NCI-H2196 (cell line): ENCODE data around the gene CEACAM5.

ENCODE experiments used
- DNase-seq: peaks from one replicate; lab custom pipeline; 2025; ENCODE audit not compliant: unreplicated experiment; lab: John Stamatoyannopoulos, UW

Gene CEACAM5

GRCh38 chr19:41708481-41708880, at the start of gene CEACAM5:
TSS of gene CEACAM5 (plus strand) at chr19:41708626. CDS start at chr19:41708732, 106 bp downstream.
- DNase-seq = no peak

DNA sequence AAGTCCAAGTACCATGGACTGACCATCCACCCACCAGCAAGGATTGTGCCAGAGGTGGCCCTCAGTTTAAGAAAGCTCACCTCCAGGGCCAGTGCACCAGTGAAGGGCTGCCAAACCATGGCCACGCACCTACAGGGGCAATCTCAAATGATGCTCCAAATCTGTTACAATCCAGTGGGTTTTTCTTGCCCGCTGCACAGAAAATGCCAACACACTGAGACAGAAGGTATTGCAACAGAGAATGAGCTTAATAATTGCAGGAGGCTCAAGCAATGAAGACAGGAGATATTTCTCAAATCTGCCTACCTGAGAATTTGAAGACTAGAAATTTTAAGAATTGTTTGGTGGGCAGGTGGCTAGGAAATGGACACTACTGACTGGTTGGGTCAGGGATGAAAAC, 42.4 kb upstream of the CEACAM5 start:
- DNase-seq = no peak

DNA sequence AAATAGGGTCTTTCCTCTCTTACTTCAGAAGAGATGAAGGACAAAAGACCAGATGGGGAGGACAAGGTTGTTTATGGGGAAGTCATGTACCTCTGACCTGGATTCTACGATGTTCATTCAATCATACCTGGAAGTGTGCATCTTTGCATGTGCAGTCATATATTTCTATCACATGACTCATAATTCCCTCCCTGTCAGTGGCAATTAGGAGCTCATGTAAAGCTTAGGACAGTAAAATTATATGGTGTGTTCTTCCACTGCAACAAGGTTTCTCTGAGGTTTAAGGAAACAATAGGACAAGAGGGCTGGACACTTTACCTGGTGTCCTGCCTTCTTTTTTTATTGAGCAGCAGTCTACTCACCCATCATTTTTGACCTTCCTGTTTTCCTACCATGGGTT, 40.1 kb upstream of the CEACAM5 start:
- no peak for DNase-seq

DNA sequence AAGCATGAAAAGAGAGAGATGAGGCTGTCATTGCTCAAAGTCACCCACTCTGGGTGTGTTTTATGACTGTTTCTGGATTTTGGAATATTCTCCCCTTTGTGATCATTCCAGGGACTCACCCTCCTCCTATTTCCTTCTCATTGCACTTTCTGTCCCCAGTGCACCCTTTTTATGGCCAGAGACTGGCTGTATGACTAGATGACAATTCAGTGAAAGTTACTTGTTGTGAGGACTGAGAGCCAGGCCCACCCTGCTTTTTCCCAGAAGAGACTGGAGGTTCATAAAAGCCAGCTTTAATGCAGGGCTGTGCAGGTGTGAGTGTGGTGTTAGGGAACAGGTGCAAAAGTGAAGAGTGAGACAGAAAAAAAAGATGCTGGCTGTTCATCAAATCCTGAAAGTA, 37.7 kb upstream of the CEACAM5 start:
- no peak for DNase-seq

DNA sequence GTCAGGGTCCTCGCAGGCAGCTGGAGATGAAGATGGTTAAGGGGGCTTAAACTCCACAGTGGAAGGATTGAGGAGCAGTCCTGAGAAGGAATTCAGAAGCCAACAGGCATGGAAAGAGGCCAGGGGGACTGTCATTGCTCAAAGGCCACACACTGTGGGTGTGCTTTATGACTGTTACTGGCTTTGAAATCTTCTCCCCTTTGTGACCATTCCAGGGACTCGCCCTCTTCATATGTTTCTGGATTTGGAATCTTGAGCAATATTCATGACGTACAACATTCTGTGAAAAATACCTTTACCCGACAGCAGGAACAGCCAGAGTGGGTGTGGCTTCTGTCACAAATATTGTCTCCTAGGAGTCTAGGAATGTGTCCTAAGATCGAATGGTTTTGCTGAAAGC, 36.9 kb upstream of the CEACAM5 start:
- no peak for DNase-seq

DNA sequence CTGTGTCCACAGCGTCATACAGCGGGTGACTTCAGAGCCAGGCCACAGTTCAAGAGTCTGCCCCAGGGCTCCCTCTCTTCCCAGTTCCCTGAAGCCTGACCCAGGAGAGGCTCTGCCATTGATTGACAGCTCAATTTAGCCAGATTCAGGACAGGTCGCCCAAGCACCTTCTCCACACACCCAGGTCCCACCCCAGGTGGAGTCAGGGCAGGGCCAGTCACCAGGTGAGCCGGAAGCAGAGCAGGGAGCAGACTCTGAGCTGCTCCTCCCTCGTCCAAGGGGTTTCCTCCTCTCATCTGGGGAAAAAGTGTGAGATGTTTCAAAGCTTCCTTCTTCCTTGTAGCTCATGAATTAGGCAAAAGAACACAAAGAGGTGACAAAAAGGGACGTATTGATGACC, 26.0 kb upstream of the CEACAM5 start:
- no peak for DNase-seq

DNA sequence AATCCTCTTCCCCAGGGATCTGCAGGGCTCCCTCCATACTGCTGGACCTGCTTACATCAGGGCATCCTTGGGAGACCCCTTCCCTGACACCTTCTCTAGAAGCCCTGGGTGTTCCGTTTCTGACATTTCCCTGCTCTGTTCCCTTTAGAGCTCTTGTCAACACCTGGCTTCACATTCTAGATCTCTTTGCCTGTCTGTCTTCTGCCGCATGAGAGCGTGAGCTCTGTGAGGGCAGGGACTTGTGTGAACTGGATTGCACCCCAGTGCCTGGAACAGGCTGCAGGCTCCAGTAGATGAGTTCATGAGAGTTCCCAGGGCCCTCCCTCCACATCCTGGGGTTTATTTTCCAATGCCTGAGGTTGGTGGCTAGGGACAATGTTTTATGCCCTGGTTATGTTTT, 21.0 kb upstream of the CEACAM5 start:
- DNase-seq = no peak

DNA sequence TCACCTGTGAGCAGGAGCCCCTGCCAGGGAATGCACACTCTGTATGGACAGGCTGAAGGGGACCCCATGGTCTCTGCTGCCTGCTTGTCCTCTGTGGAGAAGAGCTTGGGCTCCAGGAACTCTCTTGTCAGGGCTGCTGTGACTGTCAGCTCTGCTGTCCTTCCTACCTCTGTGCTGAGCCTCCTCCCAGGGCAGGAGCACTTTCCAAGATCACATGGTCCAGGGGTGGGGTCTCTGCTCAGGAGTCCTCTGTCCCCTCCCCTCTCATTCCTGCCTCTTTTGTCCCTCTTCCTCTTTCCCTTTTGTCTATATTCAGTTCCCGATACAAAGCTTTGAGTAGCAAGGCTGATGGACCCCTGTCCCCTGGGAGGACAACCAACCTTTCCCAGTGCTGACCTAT, 20.3 kb upstream of the CEACAM5 start, which contains the start of gene CEACAM7:
Gene CEACAM7, minus strand, starts transcription at position 173 of the 400 bp plus-strand sequence. Its CDS starts 105 bp downstream, at position 68.
- no peak for DNase-seq

- DNase-seq = no peak
Observed at GRCh38 chr19:41688687-41689086, 19.7 kb upstream of the CEACAM5 start.

GRCh38 chr19:41689993-41690800, 18.2 kb upstream of the CEACAM5 start:
- DNase-seq = no peak

GRCh38 chr19:41690801-41691065, 17.7 kb upstream of the CEACAM5 start:
- no peak for DNase-seq

- DNase-seq = no peak
Observed at GRCh38 chr19:41691268-41691970, 17.0 kb upstream of the CEACAM5 start.

DNA sequence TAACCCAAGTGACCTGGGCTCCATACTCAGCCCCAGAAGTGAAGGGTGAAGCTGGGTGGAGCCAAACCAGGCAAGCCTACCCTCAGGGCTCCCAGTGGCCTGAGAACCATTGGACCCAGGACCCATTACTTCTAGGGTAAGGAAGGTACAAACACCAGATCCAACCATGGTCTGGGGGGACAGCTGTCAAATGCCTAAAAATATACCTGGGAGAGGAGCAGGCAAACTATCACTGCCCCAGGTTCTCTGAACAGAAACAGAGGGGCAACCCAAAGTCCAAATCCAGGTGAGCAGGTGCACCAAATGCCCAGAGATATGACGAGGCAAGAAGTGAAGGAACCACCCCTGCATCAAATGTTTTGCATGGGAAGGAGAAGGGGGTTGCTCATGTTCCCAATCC, 14.2 kb upstream of the CEACAM5 start:
- no peak for DNase-seq

- no peak for DNase-seq
Observed at GRCh38 chr19:41694831-41695635, 13.4 kb upstream of the CEACAM5 start.

GRCh38 chr19:41695745-41696144, 12.7 kb upstream of the CEACAM5 start:
- DNase-seq = no peak

GRCh38 chr19:41696402-41697197, 11.8 kb upstream of the CEACAM5 start:
- no peak for DNase-seq

DNA sequence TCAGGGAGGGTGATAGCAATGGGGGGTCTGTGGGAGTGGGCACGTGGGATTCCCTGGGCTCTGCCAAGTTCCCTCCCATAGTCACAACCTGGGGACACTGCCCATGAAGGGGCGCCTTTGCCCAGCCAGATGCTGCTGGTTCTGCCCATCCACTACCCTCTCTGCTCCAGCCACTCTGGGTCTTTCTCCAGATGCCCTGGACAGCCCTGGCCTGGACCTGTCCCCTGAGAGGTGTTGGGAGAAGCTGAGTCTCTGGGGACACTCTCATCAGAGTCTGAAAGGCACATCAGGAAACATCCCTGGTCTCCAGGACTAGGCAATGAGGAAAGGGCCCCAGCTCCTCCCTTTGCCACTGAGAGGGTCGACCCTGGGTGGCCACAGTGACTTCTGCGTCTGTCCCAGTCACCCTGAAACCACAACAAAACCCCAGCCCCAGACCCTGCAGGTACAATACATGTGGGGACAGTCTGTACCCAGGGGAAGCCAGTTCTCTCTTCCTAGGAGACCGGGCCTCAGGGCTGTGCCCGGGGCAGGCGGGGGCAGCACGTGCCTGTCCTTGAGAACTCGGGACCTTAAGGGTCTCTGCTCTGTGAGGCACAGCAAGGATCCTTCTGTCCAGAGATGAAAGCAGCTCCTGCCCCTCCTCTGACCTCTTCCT, 11.1 kb upstream of the CEACAM5 start:
- no peak for DNase-seq

DNA sequence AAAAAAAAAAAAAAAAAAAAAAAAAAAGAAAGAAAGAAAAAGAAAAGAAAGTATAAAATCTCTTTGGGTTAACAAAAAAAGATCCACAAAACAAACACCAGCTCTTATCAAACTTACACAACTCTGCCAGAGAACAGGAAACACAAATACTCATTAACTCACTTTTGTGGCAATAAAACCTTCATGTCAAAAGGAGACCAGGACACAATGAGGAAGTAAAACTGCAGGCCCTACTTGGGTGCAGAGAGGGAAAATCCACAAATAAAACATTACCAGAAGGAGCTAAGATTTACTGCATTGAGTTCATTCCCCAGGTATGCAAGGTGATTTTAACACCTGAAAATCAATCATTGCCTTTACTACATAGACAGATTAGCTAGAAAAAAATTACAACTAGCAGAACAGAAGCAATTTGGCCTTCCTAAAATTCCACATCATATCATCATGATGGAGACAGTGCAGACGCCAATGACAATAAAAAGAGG, 9.6 kb upstream of the CEACAM5 start:
- no peak for DNase-seq

DNA sequence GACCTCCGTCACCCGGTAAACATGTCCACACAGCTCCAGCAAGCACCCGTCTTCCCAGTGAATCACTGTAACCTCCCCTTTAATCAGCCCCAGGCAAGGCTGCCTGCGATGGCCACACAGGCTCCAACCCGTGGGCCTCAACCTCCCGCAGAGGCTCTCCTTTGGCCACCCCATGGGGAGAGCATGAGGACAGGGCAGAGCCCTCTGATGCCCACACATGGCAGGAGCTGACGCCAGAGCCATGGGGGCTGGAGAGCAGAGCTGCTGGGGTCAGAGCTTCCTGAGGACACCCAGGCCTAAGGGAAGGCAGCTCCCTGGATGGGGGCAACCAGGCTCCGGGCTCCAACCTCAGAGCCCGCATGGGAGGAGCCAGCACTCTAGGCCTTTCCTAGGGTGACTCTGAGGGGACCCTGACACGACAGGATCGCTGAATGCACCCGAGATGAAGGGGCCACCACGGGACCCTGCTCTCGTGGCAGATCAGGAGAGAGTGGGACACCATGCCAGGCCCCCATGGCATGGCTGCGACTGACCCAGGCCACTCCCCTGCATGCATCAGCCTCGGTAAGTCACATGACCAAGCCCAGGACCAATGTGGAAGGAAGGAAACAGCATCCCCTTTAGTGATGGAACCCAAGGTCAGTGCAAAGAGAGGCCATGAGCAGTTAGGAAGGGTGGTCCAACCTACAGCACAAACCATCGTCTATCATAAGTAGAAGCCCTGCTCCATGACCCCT, 9.0 kb upstream of the CEACAM5 start:
- no peak for DNase-seq

DNA sequence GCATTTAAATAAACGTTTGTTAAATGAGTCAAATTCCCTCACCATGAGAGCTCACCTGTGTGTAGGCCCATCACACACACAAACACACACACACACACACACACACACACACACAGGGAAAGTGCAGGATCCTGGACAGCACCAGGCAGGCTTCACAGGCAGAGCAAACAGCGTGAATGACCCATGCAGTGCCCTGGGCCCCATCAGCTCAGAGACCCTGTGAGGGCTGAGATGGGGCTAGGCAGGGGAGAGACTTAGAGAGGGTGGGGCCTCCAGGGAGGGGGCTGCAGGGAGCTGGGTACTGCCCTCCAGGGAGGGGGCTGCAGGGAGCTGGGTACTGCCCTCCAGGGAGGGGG, 8.5 kb upstream of the CEACAM5 start:
- DNase-seq = no peak
